ENCODE measurements around the gene DMTF1. TPM values are rescaled to one million over a fixed set of nuclear protein-coding genes. Genes with fewer than 3 reads are reported as not detected.
A peak's percentile ranks its signal among the peaks of the same experiment; 100 is the strongest.

DMTF1 gene
- total and polyA plus RNA-seq, 2 of the 4 experiments (the other 2 are of a cell fraction): 59.0 to 69.0 TPM

DNA sequence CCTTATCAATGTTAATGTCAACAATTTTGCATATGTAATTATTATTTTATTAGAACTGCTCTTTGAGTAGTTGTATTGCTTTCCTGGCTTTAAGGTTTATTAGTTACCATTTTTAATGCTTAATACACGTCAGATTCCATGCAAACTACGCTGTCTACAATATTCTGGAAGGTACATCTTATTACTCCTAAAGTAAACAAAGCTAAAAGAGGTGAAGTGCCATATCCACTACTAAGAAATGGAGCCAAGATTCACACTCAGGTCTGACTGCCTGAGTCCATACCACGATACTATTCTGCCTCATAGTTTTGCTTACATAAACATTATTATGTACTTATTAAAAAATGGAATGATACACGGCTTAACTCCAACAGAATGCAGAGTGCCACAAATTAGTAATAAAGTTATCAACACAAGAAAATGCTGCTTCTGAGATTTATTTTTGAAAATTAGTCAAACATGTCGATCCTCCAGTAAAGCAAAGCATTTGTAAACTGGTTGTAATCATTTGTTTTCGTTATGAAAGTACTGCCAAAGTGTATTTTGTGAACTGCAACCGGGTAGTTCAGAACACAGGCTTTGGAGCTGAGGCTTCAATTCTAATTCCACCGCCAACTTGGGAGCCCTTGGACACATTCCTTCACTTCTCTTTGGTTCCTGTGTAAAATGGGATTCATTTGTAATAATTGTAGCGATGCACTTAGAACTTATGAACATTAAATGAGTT lies 1.1 kb upstream of the DMTF1 start:
- ATAC-seq (ENCODE audit: low read depth) (no peak), DNase-seq (no peak)
- no peak overlapping the region for H3K14ac ChIP-seq (replicated peaks; ENCODE audit: low read depth, low read length)
- no peak overlapping the region for H3K18ac ChIP-seq (ENCODE audit: low read depth, low read length)
- H3K79me1 ChIP-seq (ENCODE audit: low read depth in 1 of 2, low read length in 2 of 2): 0 out of 4 replicates have a peak, but pooled peaks cover 5 to 7% of the 10 kb centered on the region in 2 experiments
- 0% methylated on average over 1 of the region's 9 CpGs; no CpG with 5 or more reads in 1 of the 2 experiments for WGBS, 2 experiments (ENCODE audit: extremely low coverage in 2 of 2, insufficient read length in 1 of 2)
- no peak overlapping the region for H2BK120ac ChIP-seq (ENCODE audit: low read depth, low read length)
- H2AK5ac ChIP-seq (ENCODE audit: low read depth, low read length): no peak overlapping the region
- no peaks in the 10 kb centered on the region for H3K27me3 ChIP-seq (ENCODE audit: control insufficient read depth, insufficient read depth, low read length)
- dilution Hi-C loops (cut with HindIII; ENCODE audit: low sequenced_read_pairs, unreplicated experiment): no loop called here
- H3K4me3 ChIP-seq (ENCODE audit: insufficient read depth, low read depth, low read length): peak overlapping the region; percentile 81; the same call in 1 of the 2 replicates
- H3K4me2 ChIP-seq (ENCODE audit: low read depth, low read length): peak overlapping the region; percentile 92
- H2BK5ac ChIP-seq (ENCODE audit: low read depth, low read length, poor library complexity, severe bottlenecking): peak overlapping the region; percentile 93
- TF ChIP-seq SMC3 (IDR thresholded peaks at IDR 0.05; ENCODE audit: low read depth, low read length): no peak
- peak; percentile 63 for TF ChIP-seq MAFK (IDR thresholded peaks at IDR 0.05; ENCODE audit: low read depth, low read length)
- TF ChIP-seq, protein P1, sequence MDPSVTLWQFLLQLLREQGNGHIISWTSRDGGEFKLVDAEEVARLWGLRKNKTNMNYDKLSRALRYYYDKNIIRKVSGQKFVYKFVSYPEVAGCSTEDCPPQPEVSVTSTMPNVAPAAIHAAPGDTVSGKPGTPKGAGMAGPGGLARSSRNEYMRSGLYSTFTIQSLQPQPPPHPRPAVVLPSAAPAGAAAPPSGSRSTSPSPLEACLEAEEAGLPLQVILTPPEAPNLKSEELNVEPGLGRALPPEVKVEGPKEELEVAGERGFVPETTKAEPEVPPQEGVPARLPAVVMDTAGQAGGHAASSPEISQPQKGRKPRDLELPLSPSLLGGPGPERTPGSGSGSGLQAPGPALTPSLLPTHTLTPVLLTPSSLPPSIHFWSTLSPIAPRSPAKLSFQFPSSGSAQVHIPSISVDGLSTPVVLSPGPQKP (IDR thresholded peaks at IDR 0.05; ENCODE audit: borderline replicate concordance, low read depth, low read length): no peak
- no peak for TF ChIP-seq FOS (IDR thresholded peaks at IDR 0.05; ENCODE audit: low read depth, low read length)
- BruUV-seq (replicated peaks): no TSS peak
- peak overlapping the region; percentile 79 for H2AFZ ChIP-seq (replicated peaks; ENCODE audit: low read length, poor library complexity)
- H3K56ac ChIP-seq (ENCODE audit: extremely low read depth, insufficient read depth, low read length): peak overlapping the region; percentile 88
- no peak overlapping the region for H2BK20ac ChIP-seq (ENCODE audit: low read depth, low read length)
- no peak overlapping the region for H3K4ac ChIP-seq (ENCODE audit: low read depth, low read length)
- no peak overlapping the region for H3K23ac ChIP-seq (ENCODE audit: low read depth, low read length)
- no peak overlapping the region for H4K91ac ChIP-seq (ENCODE audit: insufficient read depth, low read depth, low read length)
- H3K4me1 ChIP-seq (ENCODE audit: control insufficient read depth, insufficient read depth, low read length): no peaks in the 10 kb centered on the region
- H3K9me1 ChIP-seq (ENCODE audit: insufficient read depth, low read length): no peaks in the 10 kb centered on the region
- no peaks in the 10 kb centered on the region for H3K9me3 ChIP-seq (ENCODE audit: control insufficient read depth, insufficient read depth, low read length)
- peak overlapping the region in 1 of 2 experiments; percentile 96; a peak in 2 of 4 replicates for H4K8ac ChIP-seq (ENCODE audit: low read depth in 2 of 2, low read length in 2 of 2)
- no peak overlapping the region; the same call in 1 of the 2 replicates for H4K5ac ChIP-seq (ENCODE audit: low read depth, low read length)
- CTCF ChIA-PET: interaction anchor here (0.6 kb wide), 1 partner anchor 86 kb away, joined by 8 read pairs; no protein-coding TSS in a partner anchor
- H4K20me1 ChIP-seq (ENCODE audit: insufficient read depth, low read length): peaks cover 15% of the 10 kb centered on the region
- no peak overlapping the region; the same call in 1 of the 2 replicates for H3K27ac ChIP-seq (ENCODE audit: insufficient read depth, low read length)
- intact Hi-C loops (cut with micrococcal nuclease): loop anchor here (5.0 to 10.0 kb wide), 4 partner anchors 166 to 724 kb away; partner anchors contain the start of genes CROT, DBF4 and SLC25A40
- in situ Hi-C loops (cut with MboI; ENCODE audit: low sequenced_read_pairs): no loop called here
- H3K9ac ChIP-seq (ENCODE audit: low read depth, low read length): peak overlapping the region; percentile 92; the same call in 1 of the 2 replicates
- POLR2A ChIA-PET (ENCODE audit: unreplicated experiment): no interaction called here
- no peaks in the 10 kb centered on the region for H3K36me3 ChIP-seq (ENCODE audit: control insufficient read depth, insufficient read depth, low read length)
- H2BK15ac ChIP-seq (ENCODE audit: low read depth, low read length): peak overlapping the region; percentile 92; the same call in 1 of the 3 replicates
- no peak overlapping the region for H2AK9ac ChIP-seq (replicated peaks; ENCODE audit: low read depth, low read length, poor library complexity)

All from IMR-90 (cell line).